Smooth muscle cell (in vitro differentiated cells): ENCODE measurements around the gene UACA. TPM values are rescaled to one million over a fixed set of nuclear protein-coding genes. Genes with fewer than 3 reads are reported as not detected.

Source experiments
- DNase-seq: peaks from one replicate; lab custom pipeline; 2025; ENCODE audit not compliant: unreplicated experiment; lab: John Stamatoyannopoulos, UW
- H2AFZ ChIP-seq: fragments of 200-600 bp; sonication (generic); 2 replicates; pipeline ENCODE4 v1.6.0; 2016; ENCODE audit warnings: antibody characterized with exemption, low read depth, mild to moderate bottlenecking
- H3F3A ChIP-seq: fragments of 200-600 bp; sonication (generic); 2 replicates; pipeline ENCODE4 v1.6.0; 2017; ENCODE audit warnings: antibody characterized with exemption, low read depth
- H3K27ac ChIP-seq: fragments of 200-600 bp; sonication (generic); 2 replicates; pipeline ENCODE4 v1.5.1; 2016; ENCODE audit warnings: low read depth, mild to moderate bottlenecking
- H3K27me3 ChIP-seq: fragments of 200-600 bp; sonication (generic); 2 replicates; pipeline ENCODE4 v1.6.1; 2016; ENCODE audit warnings: low read depth, mild to moderate bottlenecking
- H3K36me3 ChIP-seq: fragments of 200-600 bp; sonication (generic); 2 replicates; pipeline ENCODE4 v1.5.1; 2016; ENCODE audit warnings: low read depth
- H3K4me1 ChIP-seq: fragments of 200-600 bp; sonication (generic); 2 replicates; pipeline ENCODE4 v1.5.1; 2016; ENCODE audit warnings: low read depth
- H3K4me2 ChIP-seq: fragments of 200-600 bp; sonication (generic); 2 replicates; pipeline ENCODE4 v1.6.0; 2016; ENCODE audit warnings: mild to moderate bottlenecking
- H3K4me3 ChIP-seq: fragments of 200-600 bp; sonication (generic); 2 replicates; pipeline ENCODE4 v1.5.1; 2016; ENCODE audit warnings: mild to moderate bottlenecking
- H3K79me2 ChIP-seq: fragments of 200-600 bp; sonication (generic); 2 replicates; pipeline ENCODE4 v1.6.0; 2016; ENCODE audit warnings: low read depth, mild to moderate bottlenecking
- H3K9ac ChIP-seq: fragments of 200-600 bp; sonication (generic); 2 replicates; pipeline ENCODE4 v1.6.0; 2016; ENCODE audit warnings: low read depth
- H3K9me3 ChIP-seq: fragments of 200-600 bp; sonication (generic); replicated peaks from 2 replicates; pipeline ENCODE4 v1.5.1; 2016; ENCODE audit warnings: low read depth
- H4K20me1 ChIP-seq: fragments of 200-600 bp; sonication (generic); 2 replicates; pipeline ENCODE4 v1.6.0; 2016; ENCODE audit warnings: low read depth
- WGBS: methylation state at CpG from one replicate; pipeline ENCODE4 v1.1.7; 2016; ENCODE audit warnings: low lambda C conversion rate; 5-methylcytosine and 5-hydroxymethylcytosine counted together
- polyA plus RNA-seq: library from polyadenylated mRNA; unstranded; fragments of >200 nt; fragmentation: Nextera tagmentation; extraction: Ambion mirVana; gene quantifications from 2 replicates; pipeline ENCODE4 v1.2.1, GENCODE V29; 2016
- total RNA-seq: library from RNA; depleted of rRNA; stranded (reverse); fragments of >200 nt; gene quantifications from 2 replicates; pipeline ENCODE4 v1.2.3, GENCODE V29; 2014
- TF ChIP-seq, protein P1 (sequence below): fragments of 200-600 bp; sonication (generic); IDR thresholded peaks from 2 replicates; pipeline ENCODE4 v1.5.1; 2017; ENCODE audit warnings: borderline replicate concordance, mild to moderate bottlenecking, antibody characterized with exemption; ENCODE audit not compliant: insufficient read depth, poor library complexity, severe bottlenecking

Gene UACA
- total and polyA plus RNA-seq, 2 experiments from 2014 or later, result 109 to 153 TPM

DNA sequence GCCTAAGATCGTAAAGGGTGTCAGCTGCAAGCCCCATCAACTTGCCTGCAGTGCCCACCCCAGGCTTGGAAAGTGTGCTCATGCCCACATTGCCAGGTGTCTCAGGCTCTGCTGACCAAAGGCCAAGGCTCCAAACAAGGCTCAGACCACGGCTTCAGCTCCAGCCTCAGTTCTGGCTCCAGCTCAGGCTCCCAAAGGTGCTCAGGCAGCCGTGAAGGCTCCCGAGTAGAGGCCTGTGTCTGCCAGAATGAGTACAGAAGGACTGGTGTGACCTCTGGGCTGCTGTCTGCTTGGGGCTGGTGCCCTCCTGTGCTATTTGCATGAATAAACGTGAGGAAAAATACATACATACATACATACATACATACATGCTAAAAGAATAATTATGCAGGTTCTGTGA is 27.9 kb upstream of the UACA start:
- Histone ChIP-seq H2AFZ (no peak overlapping the region), H3K4me3 (no peak overlapping the region), H3F3A (peaks cover 37% of the 10 kb centered on the region), H3K36me3 (no peaks in the 10 kb centered on the region), H4K20me1 (no peaks in the 10 kb centered on the region), H3K27ac (peak overlapping the region; percentile 98), H3K27me3 (no peaks in the 10 kb centered on the region), H3K9me3 (no peaks in the 10 kb centered on the region), H3K9ac (no peak overlapping the region), H3K4me2 (no peak overlapping the region), H3K79me2 (no peaks in the 10 kb centered on the region), H3K4me1 (peaks cover 19% of the 10 kb centered on the region)
- TF ChIP-seq, protein P1, sequence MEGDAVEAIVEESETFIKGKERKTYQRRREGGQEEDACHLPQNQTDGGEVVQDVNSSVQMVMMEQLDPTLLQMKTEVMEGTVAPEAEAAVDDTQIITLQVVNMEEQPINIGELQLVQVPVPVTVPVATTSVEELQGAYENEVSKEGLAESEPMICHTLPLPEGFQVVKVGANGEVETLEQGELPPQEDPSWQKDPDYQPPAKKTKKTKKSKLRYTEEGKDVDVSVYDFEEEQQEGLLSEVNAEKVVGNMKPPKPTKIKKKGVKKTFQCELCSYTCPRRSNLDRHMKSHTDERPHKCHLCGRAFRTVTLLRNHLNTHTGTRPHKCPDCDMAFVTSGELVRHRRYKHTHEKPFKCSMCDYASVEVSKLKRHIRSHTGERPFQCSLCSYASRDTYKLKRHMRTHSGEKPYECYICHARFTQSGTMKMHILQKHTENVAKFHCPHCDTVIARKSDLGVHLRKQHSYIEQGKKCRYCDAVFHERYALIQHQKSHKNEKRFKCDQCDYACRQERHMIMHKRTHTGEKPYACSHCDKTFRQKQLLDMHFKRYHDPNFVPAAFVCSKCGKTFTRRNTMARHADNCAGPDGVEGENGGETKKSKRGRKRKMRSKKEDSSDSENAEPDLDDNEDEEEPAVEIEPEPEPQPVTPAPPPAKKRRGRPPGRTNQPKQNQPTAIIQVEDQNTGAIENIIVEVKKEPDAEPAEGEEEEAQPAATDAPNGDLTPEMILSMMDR, result no peak
- WGBS, result 92% methylated on average over 5 of the region's 5 CpGs
- no peak for DNase-seq

DNA sequence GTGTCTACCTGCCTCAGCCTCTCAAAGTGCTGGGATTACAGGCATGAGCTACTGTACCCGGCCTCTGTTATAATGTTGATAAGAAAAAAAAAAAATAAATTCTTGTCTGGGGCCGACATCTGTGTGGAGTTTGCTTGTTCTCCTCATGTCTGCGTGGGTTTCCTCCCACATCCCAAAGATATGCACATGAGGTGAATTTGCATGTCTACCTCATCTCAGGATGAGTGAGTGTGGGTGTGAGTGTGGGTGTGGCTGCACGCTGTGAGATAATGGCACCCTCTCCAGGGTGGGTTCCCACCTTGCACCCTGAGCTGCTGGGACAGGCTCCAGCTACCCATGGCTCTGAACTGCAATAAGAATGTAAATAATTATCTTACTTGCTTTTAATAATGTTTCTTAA is 25.9 kb upstream of the UACA start:
- 27% methylated on average over 4 of the region's 4 CpGs for WGBS
- no peaks in the 10 kb centered on the region for H4K20me1 ChIP-seq
- no peak overlapping the region for H3K4me3 ChIP-seq
- H3K79me2 ChIP-seq, result no peaks in the 10 kb centered on the region
- peak overlapping the region; percentile 50 for H3K4me2 ChIP-seq
- H3F3A ChIP-seq, result peaks cover 26% of the 10 kb centered on the region
- peaks cover 12% of the 10 kb centered on the region for H3K4me1 ChIP-seq
- H3K9ac ChIP-seq, result no peak overlapping the region
- no peaks in the 10 kb centered on the region for H3K27me3 ChIP-seq
- H3K9me3 ChIP-seq, result no peaks in the 10 kb centered on the region
- TF ChIP-seq, protein P1, result no peak
- no peak overlapping the region for H2AFZ ChIP-seq
- H3K27ac ChIP-seq, result peak overlapping the region; percentile 85
- DNase-seq, result no peak
- no peaks in the 10 kb centered on the region for H3K36me3 ChIP-seq

DNA sequence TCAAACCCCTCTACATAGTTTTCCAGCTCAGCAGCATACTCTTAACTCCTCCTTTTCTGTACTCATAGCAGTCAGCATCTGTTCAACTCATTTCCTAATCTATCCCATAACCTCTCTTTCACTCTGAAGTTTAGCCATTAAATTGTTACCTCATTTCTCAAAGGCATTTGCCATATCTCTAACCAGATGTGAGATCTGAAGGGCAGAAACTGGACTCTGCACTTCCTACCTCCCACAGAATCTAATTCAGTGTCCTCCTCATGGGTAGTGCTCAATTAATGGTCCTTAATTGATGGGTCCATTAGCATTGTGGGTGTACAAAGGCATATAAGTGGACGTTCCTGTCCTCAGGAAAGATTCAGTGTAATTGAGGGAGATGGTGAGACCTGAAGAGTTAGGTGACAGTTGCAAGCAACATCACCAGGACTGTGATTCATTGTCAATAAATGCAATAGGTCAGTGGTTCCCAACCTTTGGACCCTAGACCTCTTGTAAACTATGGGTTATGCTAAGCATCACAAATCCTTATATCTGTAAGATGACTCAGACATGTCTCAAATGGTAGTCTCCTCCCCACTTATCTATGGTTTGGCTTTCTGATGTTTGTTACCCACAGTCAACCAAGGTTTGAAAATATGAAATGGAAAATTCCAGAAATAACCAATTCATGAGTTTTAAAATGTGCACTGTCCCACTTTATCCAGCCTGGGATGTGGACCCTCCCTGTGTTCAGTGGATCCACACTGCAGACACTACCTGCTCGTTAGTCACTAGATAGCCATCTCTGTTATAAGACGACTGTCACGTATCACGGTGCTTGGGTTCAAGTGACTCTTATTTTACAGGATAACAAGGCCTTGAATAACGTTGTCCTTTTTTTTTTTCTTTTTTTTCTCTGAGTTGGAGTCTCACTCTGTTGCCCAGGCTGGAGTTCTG is 25.0 kb upstream of the UACA start:
- H3K4me3 ChIP-seq, result no peak overlapping the region
- no peaks in the 10 kb centered on the region for H4K20me1 ChIP-seq
- H3K9ac ChIP-seq, result no peak overlapping the region
- no peaks in the 10 kb centered on the region for H3K36me3 ChIP-seq
- no peak for DNase-seq
- H3K79me2 ChIP-seq, result no peaks in the 10 kb centered on the region
- no peaks in the 10 kb centered on the region for H3K27me3 ChIP-seq
- TF ChIP-seq, protein P1, result no peak
- WGBS, result 16% methylated on average over 6 of the region's 6 CpGs
- H3K4me1 ChIP-seq, result peaks cover 7% of the 10 kb centered on the region
- H3K4me2 ChIP-seq, result peak overlapping the region; percentile 50
- H2AFZ ChIP-seq, result no peak overlapping the region
- H3K9me3 ChIP-seq, result no peaks in the 10 kb centered on the region
- peak overlapping the region; percentile 85 for H3K27ac ChIP-seq
- H3F3A ChIP-seq, result peaks cover 25% of the 10 kb centered on the region
